Activated CD4-positive, alpha-beta T cell treated with anti-CD3 and anti-CD28 coated beads, Interleukin-2, amount 50 U/mL, for 16 hours (primary cell): ENCODE results near the gene ZNF471.

ENCODE experiments used
- DNase-seq: peaks from one replicate; pipeline ENCODE4 v3.0.0-alpha.2; 2020

The ZNF471 gene

GRCh38 chr19:56577719-56578602 lies 70.3 kb downstream of the ZNF471 start:
- no peak for DNase-seq
